Stimulated activated CD8-positive, alpha-beta memory T cell treated with anti-CD3 and anti-CD28 coated beads, Interleukin-12 subunit alpha, Interleukin-12 subunit beta, amount 100 ng/mL, for 1 hour (primary cell): ENCODE measurements around the gene GRIN3A.
"Not testable (repeated sequence)": the region's sequence is repeated elsewhere in the genome, so short reads cannot be mapped to it uniquely, and the experiment has no call there.

Source experiments
- DNase-seq: peaks from one replicate; pipeline ENCODE4 v3.0.0-alpha.2; 2020; ENCODE audit warnings: low read depth

Gene GRIN3A

DNA sequence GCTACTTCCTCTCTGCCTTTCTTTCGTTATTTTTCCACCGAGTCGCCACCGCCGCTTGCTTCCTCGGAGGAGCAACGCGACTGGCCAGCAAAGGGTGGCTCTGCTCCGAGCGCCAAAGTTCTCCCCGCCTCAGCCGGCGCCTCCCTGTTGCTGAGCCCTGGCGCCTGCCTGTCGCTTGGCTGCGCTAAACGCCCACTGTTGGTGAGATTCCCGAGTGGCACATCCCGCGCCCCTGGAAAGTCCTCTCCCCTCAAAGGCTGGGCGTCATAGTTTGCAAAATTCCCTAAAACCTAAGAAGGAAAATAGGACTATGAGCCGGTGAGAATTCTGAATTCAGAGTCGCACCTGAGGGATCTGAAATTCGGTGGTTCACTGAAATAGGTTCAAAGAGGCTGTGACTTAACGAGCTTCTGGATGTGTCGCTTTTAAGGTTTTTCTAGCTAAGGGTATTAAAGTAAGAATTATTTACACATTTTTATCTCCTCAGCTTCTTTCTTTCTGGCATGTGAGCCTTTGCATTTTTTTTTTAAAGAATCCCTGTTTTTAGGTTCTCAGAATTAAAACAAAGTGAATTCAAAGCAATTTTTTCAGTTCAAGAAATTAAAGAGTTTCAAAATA, at the start of gene GRIN3A:
Gene GRIN3A (minus strand): TSS at position 82 of the 618 bp plus-strand sequence. CDS start 668 bp downstream, outside the sequence.
- DNase-seq: no peak

GRCh38 chr9:101787891-101788290, 49.4 kb upstream of the GRIN3A start:
- DNase-seq: no peak

DNA sequence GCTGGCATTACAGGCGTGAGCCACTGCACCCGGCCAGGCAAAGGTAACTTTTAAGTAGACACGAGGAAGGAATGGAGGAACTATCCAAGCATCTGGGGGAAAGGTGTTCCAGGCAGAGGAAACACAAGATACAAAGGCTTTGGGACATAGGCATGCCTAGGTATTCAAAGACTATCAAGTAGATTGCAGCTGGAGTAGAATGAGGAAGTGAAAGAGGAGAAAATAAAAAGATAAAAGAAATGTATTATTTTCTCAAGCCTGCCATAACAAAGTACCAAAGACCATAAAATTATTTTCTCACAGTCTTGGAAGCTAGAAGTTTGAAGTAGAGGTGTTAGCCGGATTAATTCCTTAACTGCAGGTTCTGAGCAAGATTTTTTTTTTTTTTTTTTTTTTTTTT, 39.9 kb upstream of the GRIN3A start:
- DNase-seq: no peak

DNA sequence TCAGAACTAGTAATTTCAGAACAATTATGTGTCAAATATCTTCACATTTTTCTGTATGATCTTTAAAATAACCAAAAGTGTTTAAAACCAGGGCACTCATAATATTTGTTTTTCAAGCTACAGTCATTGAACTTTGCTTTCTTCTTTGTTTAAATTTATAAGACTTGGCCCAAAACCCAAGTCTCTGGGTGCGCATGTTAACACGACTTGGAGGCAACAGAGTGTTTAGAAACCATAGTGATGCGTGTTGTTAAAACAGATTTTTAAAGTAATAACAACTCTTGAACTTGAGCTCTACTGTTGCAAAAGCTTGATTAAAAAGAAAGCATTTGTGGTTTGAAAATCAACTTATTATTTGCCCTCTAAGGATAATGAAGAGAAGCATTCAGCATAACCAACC, 26.0 kb upstream of the GRIN3A start:
- DNase-seq: no peak

DNA sequence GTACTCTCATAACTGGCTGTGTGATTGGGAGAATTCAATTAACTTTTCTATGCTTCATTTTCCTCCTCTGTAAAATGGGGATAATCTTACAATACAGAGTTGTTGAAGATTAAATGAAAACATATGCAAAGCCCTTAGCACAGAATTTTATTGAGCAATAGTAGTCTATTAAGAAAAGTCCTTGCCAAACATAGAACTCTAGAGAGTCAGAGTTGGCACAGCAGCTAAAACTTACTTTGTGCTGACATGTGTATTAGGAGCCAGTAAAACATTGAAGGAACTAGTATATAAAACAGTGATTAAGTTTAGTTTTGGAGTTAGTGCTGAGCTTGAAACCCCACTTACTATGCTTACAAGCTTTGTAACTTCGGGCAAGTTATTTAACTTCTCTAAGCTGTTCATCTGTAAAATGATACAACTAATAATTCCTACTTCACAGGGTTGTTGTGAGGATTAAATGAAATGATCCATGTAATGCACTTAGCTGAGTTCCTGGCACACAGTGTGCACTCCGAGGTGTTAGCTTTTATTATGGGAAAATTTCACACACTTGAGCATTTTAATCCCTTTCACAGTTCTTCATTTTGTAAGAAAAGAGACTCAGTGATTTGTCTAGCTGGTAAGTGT, 20.0 kb upstream of the GRIN3A start:
- DNase-seq: no peak

GRCh38 chr9:101753716-101754115, 15.3 kb upstream of the GRIN3A start:
- no peak for DNase-seq

DNA sequence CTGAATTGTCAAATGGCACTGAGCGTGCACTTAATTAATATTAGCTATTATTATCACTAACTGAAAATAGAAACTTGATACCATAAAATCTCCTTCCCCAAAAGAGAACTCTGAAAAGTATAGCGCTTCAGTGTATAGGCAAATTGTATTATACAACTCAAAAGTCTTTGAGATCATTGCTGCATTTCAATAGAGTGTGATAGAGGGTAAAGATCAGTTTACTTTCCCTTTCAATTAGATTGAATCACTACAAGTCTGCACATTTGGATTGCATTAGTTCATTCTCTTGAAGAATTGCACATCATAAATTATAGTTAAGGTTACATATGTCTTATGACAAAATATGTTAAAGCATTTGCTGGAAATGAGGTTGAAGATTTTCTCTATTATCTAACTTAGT, 13.4 kb upstream of the GRIN3A start:
- no peak for DNase-seq

DNA sequence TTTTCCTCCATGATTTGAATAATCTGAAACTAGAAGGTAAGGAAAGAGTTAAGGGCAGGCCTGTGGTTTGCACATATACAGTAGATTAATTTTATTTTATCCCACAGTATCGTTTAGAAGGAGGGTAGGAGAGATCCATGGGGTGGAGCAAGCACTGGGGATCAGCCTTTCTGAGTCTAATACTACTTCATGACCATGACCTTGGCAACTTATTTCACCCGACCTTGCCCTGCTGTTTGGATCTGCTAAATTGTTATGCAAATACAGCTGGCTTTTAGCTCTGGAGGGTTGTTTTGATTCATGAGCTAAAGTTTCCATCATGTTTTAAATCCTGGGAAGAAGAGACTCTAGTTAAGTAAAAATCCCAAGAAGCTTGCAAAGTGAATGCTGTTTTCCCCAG, 864 bp upstream of the GRIN3A start:
- no peak for DNase-seq

DNA sequence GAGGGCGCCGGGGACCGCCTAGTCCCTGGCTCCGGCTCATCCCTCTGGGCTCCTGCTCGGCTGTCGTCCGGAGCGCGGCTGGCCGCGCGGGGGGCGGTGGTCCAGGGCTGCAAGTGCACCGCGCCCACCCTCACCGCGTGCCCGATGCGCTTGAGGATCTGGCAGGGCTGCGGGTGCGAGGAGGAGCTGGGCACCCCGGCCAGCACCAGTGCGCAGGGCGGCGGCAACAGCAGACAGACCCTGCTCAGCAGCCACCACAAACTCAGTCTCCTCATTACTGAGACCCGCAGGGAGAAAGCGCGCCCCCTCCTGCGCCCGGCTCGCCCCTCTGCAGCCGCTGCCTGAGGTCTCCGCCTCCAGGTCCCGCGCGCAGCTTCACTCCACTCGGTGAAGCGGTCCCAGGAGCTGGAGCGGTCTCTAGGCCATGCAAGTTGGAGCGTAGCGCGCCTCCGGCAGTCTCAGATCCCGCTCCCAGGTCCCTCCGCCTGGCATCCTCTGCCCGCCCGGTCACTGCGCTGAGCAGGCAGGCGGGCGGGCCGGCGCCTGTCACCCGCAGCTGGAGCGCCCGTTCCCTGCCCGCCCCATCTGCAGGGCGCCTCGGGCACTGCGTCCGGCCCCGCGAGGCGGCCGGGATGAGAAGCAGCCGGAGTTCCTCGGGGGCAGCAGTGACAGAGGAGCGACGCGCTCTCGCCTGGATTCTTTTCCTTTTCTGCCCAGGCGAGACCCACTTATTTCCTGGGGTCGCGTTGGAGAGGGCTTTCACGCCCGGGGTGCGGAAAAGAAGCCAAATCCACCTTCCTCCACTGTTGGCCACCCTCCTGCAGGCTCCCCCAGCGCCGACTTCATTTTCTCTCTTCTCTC, 512 bp downstream of the GRIN3A start:
- no peak for DNase-seq

DNA sequence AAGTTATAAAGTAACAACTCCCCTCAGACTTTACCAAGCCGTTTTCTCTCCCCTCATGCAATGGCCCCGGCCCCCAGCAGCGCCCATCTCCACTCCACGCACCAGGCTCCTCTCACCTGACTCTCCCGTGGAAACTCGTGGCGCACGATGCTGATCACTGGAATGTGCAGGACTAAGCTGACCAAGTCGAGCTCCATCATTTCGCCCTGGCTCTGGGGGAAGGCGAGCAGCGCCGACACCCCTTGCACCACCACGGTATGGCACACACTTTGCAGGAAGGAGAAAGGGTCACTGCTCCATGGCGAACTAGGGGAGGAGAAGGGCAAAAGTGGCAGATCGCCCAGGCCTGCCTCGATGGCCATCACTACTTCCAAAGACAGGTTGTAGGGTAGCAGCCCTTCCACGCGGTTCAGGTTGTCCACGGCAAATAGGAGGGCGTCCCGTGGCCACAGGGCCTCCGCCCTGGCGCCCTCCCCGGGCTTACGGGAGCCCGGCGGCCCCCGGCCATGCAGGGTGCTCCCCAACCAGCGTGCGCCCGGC, 1.2 kb downstream of the GRIN3A start:
- DNase-seq: no peak

GRCh38 chr9:101736717-101737116, 1.7 kb downstream of the GRIN3A start:
- no peak for DNase-seq

GRCh38 chr9:101731429-101731828, 7.0 kb downstream of the GRIN3A start:
- DNase-seq: no peak

DNA sequence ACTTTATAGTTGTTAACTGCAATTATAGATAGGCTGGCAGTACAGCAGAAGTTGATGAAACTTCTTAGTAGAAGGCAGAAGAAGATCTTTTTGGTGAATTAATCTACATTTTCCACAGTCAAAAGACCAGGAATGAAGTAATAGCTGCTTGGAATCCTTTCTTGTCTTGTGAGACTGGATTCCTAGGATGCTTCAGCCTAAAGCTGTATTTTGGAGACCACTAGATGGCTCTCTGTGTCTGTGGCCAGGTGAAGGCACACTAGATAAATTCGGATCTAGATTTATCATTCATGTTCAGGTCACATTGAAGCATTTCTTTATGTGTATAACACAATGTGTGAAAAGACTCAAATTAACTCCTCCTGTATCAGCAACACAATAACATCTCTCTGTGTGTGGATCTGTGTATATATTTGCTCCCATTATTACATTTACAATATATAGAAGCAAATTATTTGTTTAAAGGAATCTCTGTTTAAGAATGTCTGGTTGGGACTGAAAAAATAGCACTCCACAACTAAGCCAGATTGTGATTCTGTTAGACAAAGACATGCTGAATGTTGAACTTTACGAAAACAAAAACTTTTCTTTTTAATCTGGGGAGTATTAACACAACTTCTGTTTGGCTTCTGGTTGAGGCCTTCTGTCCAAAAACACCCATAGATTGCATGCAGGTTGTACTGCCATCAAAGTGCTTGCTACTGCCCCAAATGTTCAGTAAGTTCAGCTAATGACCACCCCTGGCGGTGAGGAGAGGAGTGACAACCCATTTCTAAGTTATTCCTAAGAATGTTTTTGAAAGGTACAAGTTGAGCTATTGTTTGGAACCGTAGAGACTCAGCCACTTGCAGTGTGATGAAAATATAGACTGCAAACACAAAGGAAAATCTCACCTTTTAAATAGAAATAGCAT, 10.6 kb downstream of the GRIN3A start:
- no peak for DNase-seq

- not testable (repeated sequence) for DNase-seq
Measured at GRCh38 chr9:101724271-101724670, 14.2 kb downstream of the GRIN3A start.

GRCh38 chr9:101718192-101718591, 20.3 kb downstream of the GRIN3A start:
- DNase-seq: no peak

GRCh38 chr9:101716629-101717028, 21.8 kb downstream of the GRIN3A start:
- no peak for DNase-seq

- DNase-seq: no peak
Measured at GRCh38 chr9:101711330-101711941, 27.0 kb downstream of the GRIN3A start.

- DNase-seq: no peak
Measured at GRCh38 chr9:101708855-101709254, 29.6 kb downstream of the GRIN3A start.

DNA sequence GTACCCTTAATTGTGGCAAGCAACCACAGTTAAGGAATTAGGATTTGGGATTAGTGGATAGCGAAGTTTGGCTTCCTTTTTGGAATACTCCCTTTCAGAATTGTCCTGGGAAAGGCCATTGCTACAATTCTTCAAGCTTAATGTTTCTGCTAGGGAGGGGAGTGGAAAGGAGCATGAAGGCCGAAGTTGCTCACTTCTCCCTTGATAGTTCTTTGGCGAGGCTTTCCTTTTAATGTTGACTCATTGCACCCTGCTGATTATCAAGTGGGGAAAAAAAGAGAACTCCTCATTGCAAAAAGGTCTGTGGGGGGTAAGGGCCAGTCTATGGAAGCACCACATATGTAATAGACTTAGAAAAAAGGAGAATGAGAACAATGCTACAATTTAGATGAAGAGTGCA, 30.7 kb downstream of the GRIN3A start:
- DNase-seq: no peak

DNA sequence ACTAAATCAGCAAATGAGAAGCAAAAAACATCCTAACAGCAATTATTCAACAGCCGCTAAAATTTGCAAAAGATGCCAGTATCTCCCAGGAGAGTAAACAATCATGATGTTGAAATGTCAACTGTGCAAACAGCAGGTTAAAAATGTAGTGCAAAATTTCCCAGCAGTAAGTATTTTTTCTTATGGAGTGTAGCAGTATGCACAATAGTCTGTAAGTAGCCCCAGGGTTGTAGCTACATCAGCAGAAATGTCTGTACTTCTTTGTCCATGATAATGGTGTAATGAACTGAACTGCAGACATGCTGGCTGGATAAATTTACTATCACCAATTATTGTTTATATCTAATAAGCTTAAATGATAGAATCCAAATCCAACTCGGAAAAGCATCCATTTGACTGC, 31.4 kb downstream of the GRIN3A start:
- DNase-seq: no peak

GRCh38 chr9:101706261-101706798, 32.1 kb downstream of the GRIN3A start:
- no peak for DNase-seq
